GM10266 (cell line): ENCODE results near the gene PIEZO2.
A peak's percentile ranks its signal among the peaks of the same experiment; 100 is the strongest.

Experiments used
- DNase-seq: peaks from one replicate; pipeline ENCODE4 v3.0.0; 2012; ENCODE audit errors: extremely low spot score
- TF ChIP-seq, protein P1 (sequence below): IDR thresholded peaks from 2 replicates; pipeline ENCODE4 v1.5.1; 2012; ENCODE audit warnings: mild to moderate bottlenecking, low read depth; ENCODE audit not compliant: control insufficient read depth, insufficient read depth; ENCODE audit errors: missing control alignments

The PIEZO2 gene

DNA sequence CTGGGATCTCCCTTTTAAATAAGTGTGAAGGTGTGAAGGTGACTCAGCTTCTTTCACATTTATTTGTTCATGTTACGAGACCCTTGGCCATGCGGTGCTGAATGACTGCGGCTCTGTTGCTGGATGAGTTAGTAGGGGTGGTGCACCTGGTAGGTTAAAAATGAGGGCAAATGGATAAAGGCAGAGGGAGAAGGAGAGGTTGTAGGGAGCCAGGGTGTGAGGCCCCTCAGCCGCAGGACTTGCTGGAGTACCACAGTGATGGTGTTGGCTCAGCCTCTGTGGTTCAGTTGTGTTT lies 459.4 kb downstream of the PIEZO2 start:
- TF ChIP-seq, protein P1, sequence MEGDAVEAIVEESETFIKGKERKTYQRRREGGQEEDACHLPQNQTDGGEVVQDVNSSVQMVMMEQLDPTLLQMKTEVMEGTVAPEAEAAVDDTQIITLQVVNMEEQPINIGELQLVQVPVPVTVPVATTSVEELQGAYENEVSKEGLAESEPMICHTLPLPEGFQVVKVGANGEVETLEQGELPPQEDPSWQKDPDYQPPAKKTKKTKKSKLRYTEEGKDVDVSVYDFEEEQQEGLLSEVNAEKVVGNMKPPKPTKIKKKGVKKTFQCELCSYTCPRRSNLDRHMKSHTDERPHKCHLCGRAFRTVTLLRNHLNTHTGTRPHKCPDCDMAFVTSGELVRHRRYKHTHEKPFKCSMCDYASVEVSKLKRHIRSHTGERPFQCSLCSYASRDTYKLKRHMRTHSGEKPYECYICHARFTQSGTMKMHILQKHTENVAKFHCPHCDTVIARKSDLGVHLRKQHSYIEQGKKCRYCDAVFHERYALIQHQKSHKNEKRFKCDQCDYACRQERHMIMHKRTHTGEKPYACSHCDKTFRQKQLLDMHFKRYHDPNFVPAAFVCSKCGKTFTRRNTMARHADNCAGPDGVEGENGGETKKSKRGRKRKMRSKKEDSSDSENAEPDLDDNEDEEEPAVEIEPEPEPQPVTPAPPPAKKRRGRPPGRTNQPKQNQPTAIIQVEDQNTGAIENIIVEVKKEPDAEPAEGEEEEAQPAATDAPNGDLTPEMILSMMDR, result no peak
- DNase-seq, result no peak

DNA sequence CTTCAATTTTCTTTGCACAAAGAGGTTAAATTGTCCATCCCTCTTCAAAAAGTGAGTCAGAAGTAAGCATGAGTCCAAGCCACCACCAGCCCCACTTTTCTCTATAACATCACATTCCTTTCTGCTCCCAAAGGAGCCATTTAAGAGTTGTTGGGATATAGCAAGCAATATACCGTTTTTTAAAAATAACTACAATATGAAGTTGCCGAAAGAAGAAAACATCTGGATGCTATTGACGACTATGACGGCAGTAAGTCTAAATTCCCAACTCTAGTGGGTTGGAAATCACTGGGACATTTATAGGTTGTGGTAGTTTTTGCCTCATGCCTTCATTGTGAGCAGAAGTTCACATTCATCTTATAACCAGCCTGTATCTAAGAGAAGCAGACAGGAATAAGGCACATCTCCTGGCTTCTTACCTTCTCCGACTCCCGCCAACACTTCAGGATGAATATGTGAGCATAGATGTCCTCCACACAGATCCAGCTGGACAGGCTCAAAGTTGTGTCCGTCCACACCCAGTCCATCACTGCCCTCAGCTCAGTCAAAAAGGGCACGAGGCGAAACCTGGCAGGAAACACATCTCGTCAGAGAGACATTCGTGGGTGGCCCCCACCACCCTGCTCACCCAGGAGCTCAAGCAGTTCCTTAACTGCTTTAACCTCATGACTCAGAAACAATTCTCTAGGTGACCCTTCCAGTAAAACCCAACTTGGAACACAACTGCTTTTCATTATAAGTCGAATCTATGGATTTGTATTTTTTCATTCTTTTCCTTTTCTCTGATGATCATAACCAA lies 459.9 kb downstream of the PIEZO2 start:
- TF ChIP-seq, protein P1, result no peak
- no peak for DNase-seq

DNA sequence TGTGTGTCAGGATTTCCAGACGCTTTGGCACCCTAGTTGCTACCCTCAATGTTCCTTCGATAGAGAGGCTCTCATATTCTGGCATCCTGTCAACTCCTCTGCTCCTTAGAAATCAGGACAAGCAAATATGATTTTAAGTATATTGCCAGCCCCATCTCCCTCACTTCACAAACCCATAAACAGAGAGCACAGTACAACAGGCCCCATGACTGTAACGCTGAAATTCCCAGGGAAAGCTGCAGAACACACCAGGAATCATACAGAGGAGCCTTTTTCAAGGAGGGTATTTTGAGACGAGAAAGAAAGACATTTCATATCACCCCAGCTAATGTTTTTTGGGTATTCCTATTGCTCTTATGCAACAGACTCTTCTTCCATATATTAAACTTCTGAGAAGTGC lies 460.6 kb downstream of the PIEZO2 start:
- TF ChIP-seq, protein P1, result no peak
- DNase-seq, result no peak

DNA sequence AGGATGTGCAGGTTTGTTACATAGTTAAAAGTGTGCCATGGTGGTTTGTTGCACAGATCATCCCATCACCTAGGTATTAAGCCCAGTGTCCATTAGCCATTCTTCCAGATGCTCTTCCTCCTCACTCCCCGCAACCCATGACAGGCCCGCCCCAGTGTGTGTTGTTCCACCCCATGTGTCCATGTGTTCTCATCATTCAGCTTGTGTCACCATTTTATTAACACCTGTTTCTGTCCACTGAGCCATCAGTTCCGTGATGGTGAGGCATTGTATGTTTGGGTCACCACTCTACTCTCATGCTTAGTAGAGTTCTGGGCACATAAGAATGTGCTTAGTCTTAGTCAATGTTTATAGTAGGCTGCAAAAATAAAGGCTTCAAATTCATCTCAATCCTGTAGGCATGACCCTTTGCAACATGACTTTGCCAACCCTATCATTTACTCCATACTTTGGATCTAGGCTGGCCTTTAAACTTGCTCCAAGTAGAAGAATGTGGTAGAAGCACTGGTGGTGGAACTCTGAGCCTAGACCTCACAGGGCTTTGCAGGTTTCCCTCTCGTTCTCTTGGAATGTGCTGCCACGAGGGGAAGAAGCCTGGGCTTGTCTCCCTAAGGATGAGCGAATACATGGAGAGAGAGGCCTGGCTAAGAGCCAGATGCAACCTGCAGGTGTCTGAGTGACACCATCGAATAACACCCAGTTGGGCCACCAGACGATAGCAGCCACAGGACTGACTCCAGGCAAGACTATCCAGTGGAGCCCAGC lies 462.0 kb downstream of the PIEZO2 start:
- DNase-seq, result no peak
- TF ChIP-seq, protein P1, result no peak

- TF ChIP-seq, protein P1, result no peak
- DNase-seq, result no peak
These were observed 463.1 kb downstream of the PIEZO2 start for GRCh38 chr18:10686308-10686707.

DNA sequence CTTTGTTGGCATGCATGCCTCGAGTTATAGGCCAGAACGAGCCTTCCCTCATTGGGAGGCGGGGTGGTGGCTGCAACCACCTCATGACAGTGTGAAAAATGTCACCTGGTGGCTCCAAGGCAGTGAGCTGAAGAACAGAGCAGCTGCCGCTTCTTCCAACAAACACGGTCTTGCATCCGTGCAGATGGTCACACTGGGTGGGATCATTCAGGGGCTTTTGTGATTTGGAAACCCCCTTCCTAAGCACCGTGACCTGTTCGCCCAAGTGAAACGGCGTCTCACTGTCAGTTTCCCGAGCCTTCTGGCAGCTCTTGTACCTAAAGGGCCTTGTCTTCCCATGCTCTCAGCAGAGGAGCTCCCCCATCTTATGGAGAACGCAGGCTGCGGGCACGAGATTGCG lies 463.9 kb downstream of the PIEZO2 start:
- DNase-seq, result peak; percentile 17
- TF ChIP-seq, protein P1, result no peak

GRCh38 chr18:10682368-10682714 lies 467.0 kb downstream of the PIEZO2 start:
- TF ChIP-seq, protein P1, result no peak
- DNase-seq, result no peak
